ENCODE measurements around the gene IQGAP1.

The IQGAP1 gene

DNA sequence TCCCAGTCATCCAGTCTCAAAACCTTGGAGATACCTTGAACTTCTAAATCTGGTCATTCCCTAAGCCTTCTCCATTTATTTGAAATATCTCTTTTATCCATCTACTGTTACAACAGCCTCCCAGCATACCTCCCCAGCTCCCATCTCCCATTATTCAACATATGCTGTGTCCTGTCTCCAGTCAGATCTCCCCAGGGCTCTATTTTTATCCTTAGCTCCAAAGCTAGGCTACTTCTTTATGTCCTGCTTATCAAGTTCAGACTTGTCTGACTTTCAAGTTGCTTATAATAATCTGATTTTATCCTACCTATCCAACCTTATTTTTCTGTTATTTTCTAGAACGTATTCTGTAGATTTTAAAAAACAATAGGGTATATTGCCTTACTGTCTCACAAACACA, 44.2 kb downstream of the IQGAP1 start (continued):
- TF ChIP-seq PRDM10 (tag by site-specific recombination; IDR thresholded peaks at IDR 0.05) (no peak), ZNF639 (tag by site-specific recombination; IDR thresholded peaks at IDR 0.05) (no peak), ZFP69B (tag by site-specific recombination; IDR thresholded peaks at IDR 0.05) (no peak), ZNF221 (tag by site-specific recombination; IDR thresholded peaks at IDR 0.05; ENCODE audit: borderline replicate concordance) (no peak), ZNF624 (tag by site-specific recombination; IDR thresholded peaks at IDR 0.05) (no peak), ZNF670 (tag by site-specific recombination; IDR thresholded peaks at IDR 0.05; ENCODE audit: low read depth) (no peak), ZNF785 (tag by site-specific recombination; IDR thresholded peaks at IDR 0.05) (no peak), PBX3 (CRISPR knock-in tag; IDR thresholded peaks at IDR 0.05) (no peak), ZNF133 (tag by site-specific recombination; IDR thresholded peaks at IDR 0.05) (no peak)
- TF ChIP-seq, protein P1, sequence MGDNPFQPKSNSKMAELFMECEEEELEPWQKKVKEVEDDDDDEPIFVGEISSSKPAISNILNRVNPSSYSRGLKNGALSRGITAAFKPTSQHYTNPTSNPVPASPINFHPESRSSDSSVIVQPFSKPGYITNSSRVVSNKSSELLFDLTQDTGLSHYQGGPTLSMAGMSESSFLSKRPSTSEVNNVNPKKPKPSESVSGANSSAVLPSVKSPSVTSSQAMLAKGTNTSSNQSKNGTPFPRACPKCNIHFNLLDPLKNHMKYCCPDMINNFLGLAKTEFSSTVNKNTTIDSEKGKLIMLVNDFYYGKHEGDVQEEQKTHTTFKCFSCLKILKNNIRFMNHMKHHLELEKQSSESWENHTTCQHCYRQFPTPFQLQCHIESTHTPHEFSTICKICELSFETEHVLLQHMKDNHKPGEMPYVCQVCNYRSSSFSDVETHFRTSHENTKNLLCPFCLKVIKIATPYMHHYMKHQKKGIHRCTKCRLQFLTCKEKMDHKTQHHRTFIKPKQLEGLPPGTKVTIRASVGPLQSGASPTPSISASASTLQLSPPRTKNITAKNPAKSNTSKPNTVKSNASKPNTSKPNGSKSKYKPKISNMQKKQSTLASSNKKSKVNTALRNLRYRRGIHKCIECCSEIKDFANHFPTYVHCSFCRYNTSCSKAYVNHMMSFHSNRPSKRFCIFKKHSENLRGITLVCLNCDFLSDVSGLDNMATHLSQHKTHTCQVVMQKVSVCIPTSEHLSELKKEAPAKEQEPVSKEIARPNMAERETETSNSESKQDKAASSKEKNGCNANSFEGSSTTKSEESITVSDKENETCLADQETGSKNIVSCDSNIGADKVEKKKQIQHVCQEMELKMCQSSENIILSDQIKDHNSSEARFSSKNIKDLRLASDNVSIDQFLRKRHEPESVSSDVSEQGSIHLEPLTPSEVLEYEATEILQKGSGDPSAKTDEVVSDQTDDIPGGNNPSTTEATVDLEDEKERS (tag by site-specific recombination; IDR thresholded peaks at IDR 0.05), result no peak

DNA sequence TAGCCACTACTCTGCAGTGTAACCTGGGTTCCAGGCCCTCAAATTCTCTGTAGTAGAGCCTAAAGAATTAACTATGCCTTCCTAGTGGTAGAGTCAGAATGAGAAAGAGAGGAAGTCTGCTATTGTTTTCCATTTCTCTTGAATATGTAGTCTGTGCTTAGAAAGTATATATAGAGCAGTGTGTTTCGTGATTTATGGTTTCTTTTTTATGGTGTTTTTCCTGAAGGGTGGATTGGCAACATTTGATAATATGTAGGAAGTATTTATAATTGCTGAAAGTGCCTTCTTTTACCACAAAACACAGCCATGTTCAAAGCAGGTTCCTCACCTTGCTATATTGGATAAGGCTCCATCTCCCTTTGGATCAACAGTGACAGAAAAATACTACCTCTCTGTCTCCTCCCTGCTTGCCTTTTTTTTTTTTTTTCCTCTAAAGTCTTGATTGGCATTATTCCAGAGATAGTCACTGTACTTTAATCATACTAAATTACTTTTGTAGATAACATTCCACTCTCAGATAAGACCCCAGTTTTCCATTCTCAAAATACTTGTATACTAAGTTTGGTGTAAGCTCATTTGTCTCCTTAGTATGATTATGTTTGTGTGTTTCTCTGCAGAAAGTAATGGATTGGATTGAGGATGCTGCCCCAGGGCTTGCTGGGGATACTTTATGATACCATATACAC, 47.8 kb downstream of the IQGAP1 start:
- Histone ChIP-seq H3K9me3 (ENCODE audit: control insufficient read depth, insufficient read depth, low read depth, low read length) (no peaks in the 10 kb centered on the region), H3K4me1 (ENCODE audit: control insufficient read depth, insufficient read depth, low read length) (peaks cover 11% of the 10 kb centered on the region)
- CTCF ChIA-PET, result interaction anchor here (0.9 to 1.2 kb wide), 2 partner anchors 34 to 116 kb away, joined by 3 to 7 read pairs; no protein-coding TSS in a partner anchor
- TF ChIP-seq ZNF610 (tag by site-specific recombination; IDR thresholded peaks at IDR 0.05; ENCODE audit: borderline replicate concordance) (no peak), WT1 (tag by site-specific recombination; IDR thresholded peaks at IDR 0.05) (no peak), ZBTB49 (tag by site-specific recombination; IDR thresholded peaks at IDR 0.05; ENCODE audit: low read depth) (no peak), ZNF660 (tag by site-specific recombination; IDR thresholded peaks at IDR 0.05) (no peak), ZNF521 (tag by site-specific recombination; IDR thresholded peaks at IDR 0.05) (no peak), PRDM6 (tag by site-specific recombination; IDR thresholded peaks at IDR 0.05) (peak; percentile 57)
- TF ChIP-seq, protein P2, sequence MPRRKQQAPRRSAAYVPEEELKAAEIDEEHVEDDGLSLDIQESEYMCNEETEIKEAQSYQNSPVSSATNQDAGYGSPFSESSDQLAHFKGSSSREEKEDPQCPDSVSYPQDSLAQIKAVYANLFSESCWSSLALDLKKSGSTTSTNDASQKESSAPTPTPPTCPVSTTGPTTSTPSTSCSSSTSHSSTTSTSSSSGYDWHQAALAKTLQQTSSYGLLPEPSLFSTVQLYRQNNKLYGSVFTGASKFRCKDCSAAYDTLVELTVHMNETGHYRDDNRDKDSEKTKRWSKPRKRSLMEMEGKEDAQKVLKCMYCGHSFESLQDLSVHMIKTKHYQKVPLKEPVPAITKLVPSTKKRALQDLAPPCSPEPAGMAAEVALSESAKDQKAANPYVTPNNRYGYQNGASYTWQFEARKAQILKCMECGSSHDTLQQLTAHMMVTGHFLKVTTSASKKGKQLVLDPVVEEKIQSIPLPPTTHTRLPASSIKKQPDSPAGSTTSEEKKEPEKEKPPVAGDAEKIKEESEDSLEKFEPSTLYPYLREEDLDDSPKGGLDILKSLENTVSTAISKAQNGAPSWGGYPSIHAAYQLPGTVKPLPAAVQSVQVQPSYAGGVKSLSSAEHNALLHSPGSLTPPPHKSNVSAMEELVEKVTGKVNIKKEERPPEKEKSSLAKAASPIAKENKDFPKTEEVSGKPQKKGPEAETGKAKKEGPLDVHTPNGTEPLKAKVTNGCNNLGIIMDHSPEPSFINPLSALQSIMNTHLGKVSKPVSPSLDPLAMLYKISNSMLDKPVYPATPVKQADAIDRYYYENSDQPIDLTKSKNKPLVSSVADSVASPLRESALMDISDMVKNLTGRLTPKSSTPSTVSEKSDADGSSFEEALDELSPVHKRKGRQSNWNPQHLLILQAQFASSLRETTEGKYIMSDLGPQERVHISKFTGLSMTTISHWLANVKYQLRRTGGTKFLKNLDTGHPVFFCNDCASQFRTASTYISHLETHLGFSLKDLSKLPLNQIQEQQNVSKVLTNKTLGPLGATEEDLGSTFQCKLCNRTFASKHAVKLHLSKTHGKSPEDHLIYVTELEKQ (tag by site-specific recombination; IDR thresholded peaks at IDR 0.05; ENCODE audit: borderline replicate concordance), result no peak

More for the DNA sequence above, 47.8 kb downstream of the IQGAP1 start:
- H3K36me3 ChIP-seq (ENCODE audit: control insufficient read depth in 2 of 2, insufficient read depth in 1 of 2, low read length in 2 of 2), result peaks cover 0 to 14% of the 10 kb centered on the region in 2 experiments; a peak in 2 of 3 replicates
- peak overlapping the region; percentile 7; the same call in 1 of the 2 replicates for H3K27ac ChIP-seq (ENCODE audit: extremely low read depth, low read depth, low read length)
- no peak overlapping the region for H3K4me3 ChIP-seq (ENCODE audit: low read depth, low read length)
- POLR2A ChIA-PET, result interaction anchor here (0.7 kb wide), 1 partner anchor 9 kb away, joined by 6 read pairs; no protein-coding TSS in a partner anchor

Data from HEK293 (cell line).